Breast epithelium (tissue), 4 donors: ENCODE measurements around the gene PCDHGA4. TPM values are rescaled to one million over a fixed set of nuclear protein-coding genes. Genes with fewer than 3 reads are reported as not detected.

Experiments
- DNase-seq, 2 donors: peaks; one replicate each; pipeline ENCODE4 v3.0.0-alpha.2; 2019; ENCODE audit warnings: low spot score in 2 of 2
- H3K27ac ChIP-seq, 2 donors: fragments of 200-600 bp; sonication (generic) in 1 of 2; one replicate each; pipeline ENCODE4 v1.5.1; 2016 to 2019; ENCODE audit warnings: mild to moderate bottlenecking in 1 of 2
- H3K27me3 ChIP-seq, 2 donors: fragments of 200-600 bp; sonication (generic) in 1 of 2; one replicate each; pipeline versions ENCODE4 v1.5.1 to v1.6.0; 2017 to 2019; ENCODE audit warnings: control low read depth in 1 of 2, mild to moderate bottlenecking in 1 of 2
- H3K36me3 ChIP-seq: fragments of 200-600 bp; one replicate; pipeline ENCODE4 v1.5.1; 2019
- H3K4me1 ChIP-seq, 2 donors: fragments of 200-600 bp; sonication (generic); one replicate each; pipeline ENCODE4 v1.5.1; 2016 to 2019; ENCODE audit warnings: control low read depth in 1 of 2
- H3K4me3 ChIP-seq, 3 donors: fragments of 200-600 bp; sonication (generic); 1 replicate in 2 of 3; 2 replicates in 1 of 3; pipeline ENCODE4 v1.5.1; 2016 to 2019; ENCODE audit warnings: mild to moderate bottlenecking in 3 of 3, moderate library complexity in 2 of 3
- H3K9me3 ChIP-seq, 2 donors: fragments of 200-600 bp; sonication (generic) in 1 of 2; one replicate each; pipeline ENCODE4 v1.5.1; 2016 to 2019; ENCODE audit warnings: control low read depth in 1 of 2
- CTCF ChIP-seq, 3 donors: fragments of 450-650 bp; IDR thresholded peaks; one replicate each; pipeline ENCODE4 v1.5.1; 2016 to 2017; ENCODE audit warnings: antibody characterized with exemption in 3 of 3, mild to moderate bottlenecking in 3 of 3, moderate library complexity in 3 of 3
- POLR2A ChIP-seq: fragments of 450-650 bp; IDR thresholded peaks from one replicate; pipeline ENCODE4 v1.6.1; 2016; ENCODE audit warnings: antibody characterized with exemption, mild to moderate bottlenecking, moderate library complexity
- POLR2AphosphoS5 ChIP-seq, 3 donors: sonication (generic); formaldehyde crosslinking; IDR thresholded peaks; one replicate each; pipeline ENCODE4 v1.6.1; 2017; ENCODE audit warnings: antibody characterized with exemption in 3 of 3
- intact Hi-C: fragments of 100-400 bp; cut with DNase I; formaldehyde crosslinking; loops from one replicate; pipeline ENCODE4 v1.15.1; 2023; ENCODE audit warnings: low total_unique reads
- total RNA-seq, 3 donors: library from RNA; depleted of rRNA; stranded (reverse); fragments of >200 nt; gene quantifications; one replicate each; pipeline ENCODE4 v1.1.0, GENCODE V29; 2016

Gene PCDHGA4
- total RNA-seq, 3 donors from 2014 or later, result 5.3 to 12.1 (median 6.4) TPM

GRCh38 chr5:141403387-141403786, 48.6 kb downstream of the PCDHGA4 start:
- no peak for DNase-seq
- Histone ChIP-seq H3K4me1 (no peaks in the 10 kb centered on the region), H3K36me3 (no peaks in the 10 kb centered on the region), H3K4me3 (peak overlapping the region; percentile 27 to 57 (median 35)), H3K27ac (no peak overlapping the region), H3K9me3 (peaks cover 79 to 100% of the 10 kb centered on the region in 2 donors), H3K27me3 (no peaks in the 10 kb centered on the region)
- no peak for TF ChIP-seq CTCF (IDR thresholded peaks at IDR 0.05)
- TF ChIP-seq POLR2A, result no peak
- no peak for TF ChIP-seq POLR2AphosphoS5 (IDR thresholded peaks at IDR 0.05)
- intact Hi-C loops, result loop anchor here (5.0 kb wide), 1 partner anchor 124 kb away; no protein-coding TSS in a partner anchor

Other genes starting within 250 kb of the PCDHGA4 start
- 1 to 10 TPM; 7.5 to 9.2 (median 7.7) TPM for gene PCDHB4, start 233.2 kb upstream of the PCDHGA4 start, total RNA-seq
- 1 to 10 TPM; 3.4 to 9.8 (median 6.4) TPM for gene PCDHB5, start 219.8 kb upstream of the PCDHGA4 start, total RNA-seq
- 1 to 10 TPM; 1.4 to 3.6 (median 2.2) TPM for gene PCDHB6, start 205.0 kb upstream of the PCDHGA4 start, total RNA-seq
- gene PCDHB7, start 182.4 kb upstream of the PCDHGA4 start, total RNA-seq, result 1 to 10 TPM; 2.3 to 4.6 (median 3.4) TPM
- gene PCDHB8, start 177.2 kb upstream of the PCDHGA4 start, total RNA-seq, result 1 to 10 TPM in 1 of 3 donors, under 1 TPM in 2; 0.73 to 4.6 (median 0.80) TPM
- gene PCDHB16, start 172.6 kb upstream of the PCDHGA4 start, total RNA-seq, result 10 to 100 TPM in 1 of 3 donors, 1 to 10 TPM in 2; 4.3 to 11.8 (median 6.3) TPM
- gene PCDHB9, start 167.9 kb upstream of the PCDHGA4 start, total RNA-seq, result 1 to 10 TPM; 2.2 to 4.6 (median 4.1) TPM
- gene PCDHB10, start 162.7 kb upstream of the PCDHGA4 start, total RNA-seq, result 1 to 10 TPM; 3.8 to 4.8 (median 4.6) TPM
- 1 to 10 TPM; 2.3 to 4.6 (median 2.7) TPM for gene PCDHB11, start 155.4 kb upstream of the PCDHGA4 start, total RNA-seq
- 1 to 10 TPM; 3.7 to 5.2 (median 5.0) TPM for gene PCDHB12, start 146.3 kb upstream of the PCDHGA4 start, total RNA-seq
- 1 to 10 TPM; 3.7 to 5.9 (median 4.8) TPM for gene PCDHB13, start 141.1 kb upstream of the PCDHGA4 start, total RNA-seq
- 1 to 10 TPM; 4.2 to 5.9 (median 5.9) TPM for gene PCDHB14, start 131.7 kb upstream of the PCDHGA4 start, total RNA-seq
- 1 to 10 TPM; 1.6 to 4.2 (median 3.3) TPM for gene PCDHB15, start 109.6 kb upstream of the PCDHGA4 start, total RNA-seq
- 1 to 10 TPM in 1 of 3 donors, under 1 TPM in 2; 0.64 to 2.0 (median 0.98) TPM for gene SLC25A2, start 51.0 kb upstream of the PCDHGA4 start, total RNA-seq
- 10 to 100 TPM; 59.2 to 96.2 (median 68.2) TPM for gene TAF7, start 34.2 kb upstream of the PCDHGA4 start, total RNA-seq
- 1 to 10 TPM in 2 of 3 donors, under 1 TPM in 1; 0.80 to 1.3 (median 1.2) TPM for gene PCDHGA1, start 24.5 kb upstream of the PCDHGA4 start, total RNA-seq
- 1 to 10 TPM; 4.6 to 8.6 (median 6.2) TPM for gene PCDHGA2, start 16.3 kb upstream of the PCDHGA4 start, total RNA-seq
- gene PCDHGA3, start 11.2 kb upstream of the PCDHGA4 start, total RNA-seq, result 1 to 10 TPM; 4.3 to 5.9 (median 5.0) TPM
- gene PCDHGB1, start 4.9 kb upstream of the PCDHGA4 start, total RNA-seq, result 1 to 10 TPM; 2.7 to 5.9 (median 5.1) TPM
- gene PCDHGB2, start 5.0 kb downstream of the PCDHGA4 start, total RNA-seq, result 10 to 100 TPM in 1 of 3 donors, 1 to 10 TPM in 2; 6.2 to 10.5 (median 7.8) TPM
- 1 to 10 TPM; 5.4 to 9.4 (median 8.8) TPM for gene PCDHGA5, start 9.1 kb downstream of the PCDHGA4 start, total RNA-seq
- gene PCDHGB3, start 15.2 kb downstream of the PCDHGA4 start, total RNA-seq, result 10 to 100 TPM in 1 of 3 donors, 1 to 10 TPM in 2; 5.3 to 10.2 (median 8.6) TPM
- gene PCDHGA6, start 18.9 kb downstream of the PCDHGA4 start, total RNA-seq, result 1 to 10 TPM; 4.0 to 8.5 (median 8.3) TPM
- 10 to 100 TPM in 1 of 3 donors, 1 to 10 TPM in 2; 3.7 to 10.8 (median 10.0) TPM for gene PCDHGA7, start 27.7 kb downstream of the PCDHGA4 start, total RNA-seq
- 10 to 100 TPM in 1 of 3 donors, 1 to 10 TPM in 2; 5.3 to 10.5 (median 8.9) TPM for gene PCDHGB4, start 32.7 kb downstream of the PCDHGA4 start, total RNA-seq
- 1 to 10 TPM; 2.6 to 7.2 (median 6.0) TPM for gene PCDHGA8, start 37.6 kb downstream of the PCDHGA4 start, total RNA-seq
- gene PCDHGB5, start 42.9 kb downstream of the PCDHGA4 start, total RNA-seq, result 10 to 100 TPM in 2 of 3 donors, 1 to 10 TPM in 1; 7.5 to 20.6 (median 19.8) TPM
- 10 to 100 TPM in 2 of 3 donors, 1 to 10 TPM in 1; 7.8 to 16.7 (median 13.8) TPM for gene PCDHGA9, start 47.8 kb downstream of the PCDHGA4 start, total RNA-seq
- 10 to 100 TPM in 2 of 3 donors, 1 to 10 TPM in 1; 8.8 to 12.8 (median 10.8) TPM for gene PCDHGB6, start 53.0 kb downstream of the PCDHGA4 start, total RNA-seq
- 10 to 100 TPM in 2 of 3 donors, 1 to 10 TPM in 1; 7.2 to 10.7 (median 10.5) TPM for gene PCDHGA10, start 58.0 kb downstream of the PCDHGA4 start, total RNA-seq
- 10 to 100 TPM; 15.4 to 21.3 (median 16.0) TPM for gene PCDHGB7, start 62.7 kb downstream of the PCDHGA4 start, total RNA-seq
- 1 to 10 TPM; 5.0 to 9.8 (median 9.7) TPM for gene PCDHGA11, start 66.0 kb downstream of the PCDHGA4 start, total RNA-seq
- gene PCDHGA12, start 75.5 kb downstream of the PCDHGA4 start, total RNA-seq, result 10 to 100 TPM in 2 of 3 donors, 1 to 10 TPM in 1; 9.8 to 12.0 (median 11.1) TPM
- 10 to 100 TPM; 29.6 to 41.6 (median 35.1) TPM for gene PCDHGC3, start 120.9 kb downstream of the PCDHGA4 start, total RNA-seq
- 1 to 10 TPM; 2.6 to 6.2 (median 6.0) TPM for gene PCDHGC4, start 130.0 kb downstream of the PCDHGA4 start, total RNA-seq
- 1 to 10 TPM; 2.1 to 3.5 (median 3.3) TPM for gene PCDHGC5, start 134.1 kb downstream of the PCDHGA4 start, total RNA-seq